ENCODE results near the gene TBC1D24. TPM values are rescaled to one million over a fixed set of nuclear protein-coding genes. Genes with fewer than 3 reads are reported as not detected.

TBC1D24 gene
- total and polyA plus RNA-seq, 9 of the 15 experiments (the other 6 are each of a cell fraction or from before 2014, with no cell fraction given), result 1.7 to 22.6 (median 7.2) TPM

DNA sequence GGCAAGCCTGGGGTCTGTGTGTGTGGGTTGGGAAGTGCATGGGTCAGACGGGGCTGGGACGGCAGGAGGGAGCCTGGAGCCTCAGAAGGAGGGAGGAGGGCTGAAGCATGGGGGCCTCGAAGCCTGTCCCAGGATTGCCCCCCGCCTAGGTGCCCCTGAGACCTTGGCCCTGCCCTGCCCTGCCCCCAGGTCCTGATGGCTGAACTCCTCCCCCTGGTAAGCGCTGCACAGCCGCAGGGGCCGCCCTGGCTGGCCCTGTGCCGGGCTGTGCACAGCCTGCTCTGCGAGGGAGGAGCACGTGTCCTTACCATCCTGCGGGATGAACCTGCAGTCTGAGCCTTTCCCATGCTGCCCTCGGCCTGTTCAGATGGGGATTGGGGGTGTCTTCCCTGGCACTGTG, 10.6 kb upstream of the TBC1D24 start:
- H3K4me3 ChIP-seq, result no peak overlapping the region
- intact Hi-C loops (cut with micrococcal nuclease) (no loop called here), in situ Hi-C loops (cut with MboI) (no loop called here)
- peak overlapping the region in 1 of 2 experiments; percentile 82; a peak in 2 of 4 replicates for H3K9ac ChIP-seq (ENCODE audit: insufficient read depth in 1 of 2, low read depth in 2 of 2, low read length in 2 of 2)
- peaks cover 16% of the 10 kb centered on the region for H3K79me2 ChIP-seq (ENCODE audit: control insufficient read depth, insufficient read depth, low read length)
- DNase-seq (ENCODE audit: extremely low read depth in 1 of 4, low spot score in 3 of 4), result no peak
- no peak for TF ChIP-seq ZNF77 (CRISPR knock-in tag; IDR thresholded peaks at IDR 0.05)
- TF ChIP-seq, protein P1, sequence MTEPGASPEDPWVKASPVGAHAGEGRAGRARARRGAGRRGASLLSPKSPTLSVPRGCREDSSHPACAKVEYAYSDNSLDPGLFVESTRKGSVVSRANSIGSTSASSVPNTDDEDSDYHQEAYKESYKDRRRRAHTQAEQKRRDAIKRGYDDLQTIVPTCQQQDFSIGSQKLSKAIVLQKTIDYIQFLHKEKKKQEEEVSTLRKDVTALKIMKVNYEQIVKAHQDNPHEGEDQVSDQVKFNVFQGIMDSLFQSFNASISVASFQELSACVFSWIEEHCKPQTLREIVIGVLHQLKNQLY (CRISPR knock-in tag; conservative IDR thresholded peaks at IDR 0.05), result no peak
- TF ChIP-seq RBM22 (IDR thresholded peaks at IDR 0.05; ENCODE audit: low read depth, low read length, poor library complexity, severe bottlenecking), result peak; percentile 48
- TF ChIP-seq, protein P2, sequence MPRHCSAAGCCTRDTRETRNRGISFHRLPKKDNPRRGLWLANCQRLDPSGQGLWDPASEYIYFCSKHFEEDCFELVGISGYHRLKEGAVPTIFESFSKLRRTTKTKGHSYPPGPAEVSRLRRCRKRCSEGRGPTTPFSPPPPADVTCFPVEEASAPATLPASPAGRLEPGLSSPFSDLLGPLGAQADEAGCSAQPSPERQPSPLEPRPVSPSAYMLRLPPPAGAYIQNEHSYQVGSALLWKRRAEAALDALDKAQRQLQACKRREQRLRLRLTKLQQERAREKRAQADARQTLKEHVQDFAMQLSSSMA (CRISPR knock-in tag; IDR thresholded peaks at IDR 0.05), result no peak
- TF ChIP-seq, protein P3, sequence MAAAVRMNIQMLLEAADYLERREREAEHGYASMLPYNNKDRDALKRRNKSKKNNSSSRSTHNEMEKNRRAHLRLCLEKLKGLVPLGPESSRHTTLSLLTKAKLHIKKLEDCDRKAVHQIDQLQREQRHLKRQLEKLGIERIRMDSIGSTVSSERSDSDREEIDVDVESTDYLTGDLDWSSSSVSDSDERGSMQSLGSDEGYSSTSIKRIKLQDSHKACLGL (CRISPR knock-in tag; IDR thresholded peaks at IDR 0.05; ENCODE audit: borderline replicate concordance, poor library complexity, severe bottlenecking), result no peak
- peak; percentile 61; the same call in 1 of the 2 replicates for TF ChIP-seq POLR2G (IDR thresholded peaks at IDR 0.05; ENCODE audit: low read depth, low read length)
- no peak overlapping the region for H3K4me2 ChIP-seq (ENCODE audit: insufficient read depth, low read length)
- H3K9me1 ChIP-seq (ENCODE audit: control insufficient read depth, insufficient read depth, low read length), result peaks cover 6% of the 10 kb centered on the region
- CTCF ChIA-PET (ENCODE audit: low intra/inter-chr PET ratio), result no interaction called here
- peaks cover 25% of the 10 kb centered on the region; the same call in 2 of the 3 replicates for H3K36me3 ChIP-seq (ENCODE audit: control insufficient read depth, insufficient read depth, low read length)
- BruUV-seq (replicated peaks), result no TSS peak
- 0 out of 2 replicates have a peak, but pooled peaks cover 4% of the 10 kb centered on the region for H4K20me1 ChIP-seq (replicated peaks; ENCODE audit: control insufficient read depth, insufficient read depth, low read length)
- ATAC-seq, result no peak
- no peaks in the 10 kb centered on the region for H3K27me3 ChIP-seq (ENCODE audit: control insufficient read depth in 2 of 2, insufficient read depth in 2 of 2, low read length in 2 of 2)
- WGBS (ENCODE audit: insufficient coverage, low coverage, missing lambda C conversion rate), result no CpG with 5 or more reads among the region's 12 CpGs
- POLR2A ChIA-PET, result no interaction called here
- H2AFZ ChIP-seq (ENCODE audit: low read depth, low read length), result no peak overlapping the region
- no peak overlapping the region for H3K27ac ChIP-seq (ENCODE audit: extremely low read depth, low read depth, low read length)
- no peak for FAIRE-seq
- no peaks in the 10 kb centered on the region for H3K9me3 ChIP-seq (replicated peaks; ENCODE audit: control insufficient read depth, insufficient read depth, low read depth, low read length)
- peaks cover 13 to 79% of the 10 kb centered on the region in 2 experiments; a peak in 4 of 5 replicates for H3K4me1 ChIP-seq (replicated peaks in 1 of 2; ENCODE audit: control insufficient read depth in 2 of 2, insufficient read depth in 2 of 2, low read length in 2 of 2)
